NOMO-1 treated with DMSO at 0.1 percent for 48 hours (cell line): ENCODE measurements around the gene DDX19B.
"Not testable (repeated sequence)": the region's sequence is repeated elsewhere in the genome, so short reads cannot be mapped to it uniquely, and the experiment has no call there.

Experiments used
- DNase-seq: peaks from one replicate; lab custom pipeline; 2025; ENCODE audit not compliant: unreplicated experiment; lab: John Stamatoyannopoulos, UW

Gene DDX19B

DNA sequence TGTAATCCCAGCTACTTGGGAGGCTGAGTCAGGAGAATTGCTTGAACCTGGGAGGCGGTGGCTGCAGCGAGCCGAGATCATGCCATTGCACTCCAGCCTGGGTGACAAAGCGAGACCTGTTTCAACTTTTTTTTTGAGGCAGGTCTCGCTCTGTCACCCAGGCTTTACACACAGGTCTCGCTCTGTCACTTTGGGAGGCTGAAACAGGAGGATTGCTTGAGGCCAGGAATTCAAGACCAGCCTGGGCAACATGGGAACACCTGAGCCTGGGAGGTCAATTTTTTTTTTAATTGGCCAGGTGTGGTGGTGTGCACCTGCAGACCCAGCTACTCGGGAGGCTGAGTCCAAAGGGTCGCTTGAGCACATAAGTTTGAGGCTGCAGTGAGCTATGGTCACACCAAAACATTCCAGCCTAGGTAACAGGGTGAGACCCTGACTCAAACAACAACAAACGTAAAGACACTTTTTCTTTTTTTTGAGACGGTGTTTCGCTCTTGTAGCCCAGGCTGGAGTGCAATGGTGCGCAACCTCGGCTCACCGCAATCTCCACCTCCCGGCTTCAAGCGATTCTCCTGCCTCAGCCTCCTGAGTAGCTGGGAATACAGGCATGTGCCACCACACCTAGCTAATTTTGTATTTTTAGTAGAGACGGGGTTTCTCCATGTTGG is 11.5 kb upstream of the DDX19B start:
- DNase-seq, result peak; percentile 35

DNA sequence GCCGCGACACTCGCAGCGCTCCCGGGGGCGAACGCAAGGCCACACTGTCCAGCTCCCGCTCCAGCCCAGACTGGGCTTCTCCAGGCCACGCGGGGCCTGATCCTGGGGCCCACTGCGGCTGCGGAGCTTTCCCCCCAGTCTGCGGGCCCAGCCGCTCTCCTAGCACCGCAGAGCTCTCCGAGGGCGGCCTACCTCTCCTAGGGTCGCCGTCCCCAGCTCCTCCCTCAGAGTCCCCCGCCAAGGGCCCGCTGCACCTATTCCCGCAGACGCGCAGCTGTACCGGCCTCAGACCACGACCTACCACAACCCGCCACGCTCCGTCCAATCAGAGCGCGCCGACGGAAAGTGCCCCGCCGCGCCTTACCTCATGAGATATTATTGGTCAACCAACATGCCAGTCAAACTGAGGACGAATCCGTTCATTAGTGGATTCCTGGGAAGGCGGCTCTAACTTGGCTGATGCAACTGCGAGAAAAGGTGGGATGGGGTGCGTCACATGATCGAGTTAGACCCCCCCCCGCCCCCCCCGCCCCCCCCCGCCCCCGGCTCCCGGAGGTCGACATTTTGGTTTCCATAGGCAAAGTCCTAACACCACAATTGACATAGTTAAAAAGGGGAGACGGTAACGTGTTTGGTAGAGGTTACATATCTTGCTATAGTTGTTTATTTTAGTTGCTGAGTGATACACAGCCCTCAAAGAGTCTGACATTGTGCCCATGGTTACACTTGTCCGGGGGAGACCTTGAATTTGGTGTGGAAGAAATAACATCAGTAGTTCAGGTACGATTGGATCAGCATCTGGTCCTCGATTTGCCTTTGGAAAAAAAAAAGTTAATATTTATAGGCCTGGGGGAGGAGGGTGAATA is 9.5 kb upstream of the DDX19B start, which contains the start of gene AARS1:
Gene AARS1 (minus strand): TSS at position 278 of the 866 bp plus-strand sequence. CDS start 6,743 bp downstream, outside the sequence.
- DNase-seq, result peak; percentile 97

DNA sequence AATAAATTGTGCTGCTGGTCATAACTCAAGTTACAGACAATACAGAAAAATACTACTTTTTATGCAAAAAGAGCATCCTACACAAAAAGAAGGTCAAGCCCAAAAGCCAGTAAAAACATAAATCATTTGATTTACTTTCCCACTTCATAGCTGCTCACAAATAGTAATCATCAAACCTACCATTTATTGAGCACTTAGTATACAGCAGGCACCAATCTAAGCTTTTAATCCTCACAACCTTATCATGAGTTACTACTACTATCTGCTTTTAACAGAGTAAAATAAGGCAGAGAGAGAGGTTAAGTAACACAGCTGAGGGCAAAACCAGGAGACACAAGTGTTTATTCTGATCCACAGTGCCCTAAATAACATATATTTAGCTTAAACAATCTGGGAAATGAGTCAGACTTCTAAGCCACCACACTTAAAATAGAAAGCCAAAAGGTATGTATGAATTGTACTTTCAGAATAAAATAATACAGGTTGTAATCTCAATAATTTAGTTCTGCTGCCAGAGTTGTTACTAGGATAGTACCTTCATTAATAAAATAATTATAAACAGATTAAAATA is 8.0 kb upstream of the DDX19B start:
- no peak for DNase-seq

DNA sequence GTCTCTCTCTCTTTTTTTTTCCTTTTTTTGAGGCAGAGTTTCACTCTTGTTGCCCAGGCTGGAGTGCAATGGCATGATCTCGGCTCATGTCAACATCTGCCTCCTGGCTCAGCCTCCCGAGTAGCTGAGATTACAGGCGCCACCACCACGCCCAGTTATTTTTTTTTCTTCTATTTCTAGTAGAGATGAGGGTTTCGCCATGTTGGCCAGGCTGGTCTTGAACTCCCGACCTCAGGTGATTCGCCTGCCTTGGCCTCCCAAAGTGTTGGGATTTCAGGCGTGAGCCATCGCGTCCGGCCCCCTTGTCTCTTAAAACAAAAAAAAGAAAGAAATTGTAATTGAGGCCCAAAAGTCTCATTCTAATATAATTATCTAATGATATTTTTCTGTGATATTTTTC is 6.8 kb upstream of the DDX19B start:
- DNase-seq, result not testable (repeated sequence)

DNA sequence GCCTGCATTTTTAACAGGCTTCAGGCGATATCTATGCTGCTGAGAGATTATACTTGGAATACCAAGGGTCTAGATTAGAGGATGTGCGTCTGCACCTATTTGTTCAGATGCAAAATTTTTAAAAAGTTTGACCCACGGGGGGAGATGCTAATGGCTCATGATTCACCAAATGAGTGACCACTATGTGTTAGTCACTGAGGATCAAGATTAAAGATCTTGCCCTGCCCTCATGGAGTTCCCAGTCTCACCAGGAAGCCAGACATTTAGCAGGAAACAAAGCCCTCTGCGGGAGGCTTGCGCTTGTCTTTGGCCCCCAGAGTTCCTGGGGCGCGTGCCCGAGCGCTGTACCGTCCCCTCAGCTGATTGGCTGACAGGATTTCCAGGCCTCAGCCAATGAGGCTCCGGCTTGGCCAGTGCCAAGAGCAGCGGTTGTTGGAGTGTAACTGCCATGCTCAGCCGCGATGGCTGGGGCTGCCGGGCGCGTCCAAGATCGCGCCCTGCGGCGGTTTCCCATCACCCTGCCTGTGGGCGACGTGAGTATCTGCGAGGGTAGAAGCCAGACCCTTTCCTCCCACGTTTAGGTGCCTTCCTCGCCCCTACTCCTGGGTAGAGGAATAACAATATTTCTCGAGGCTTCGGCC is 4.5 kb upstream of the DDX19B start:
- DNase-seq, result no peak

DNA sequence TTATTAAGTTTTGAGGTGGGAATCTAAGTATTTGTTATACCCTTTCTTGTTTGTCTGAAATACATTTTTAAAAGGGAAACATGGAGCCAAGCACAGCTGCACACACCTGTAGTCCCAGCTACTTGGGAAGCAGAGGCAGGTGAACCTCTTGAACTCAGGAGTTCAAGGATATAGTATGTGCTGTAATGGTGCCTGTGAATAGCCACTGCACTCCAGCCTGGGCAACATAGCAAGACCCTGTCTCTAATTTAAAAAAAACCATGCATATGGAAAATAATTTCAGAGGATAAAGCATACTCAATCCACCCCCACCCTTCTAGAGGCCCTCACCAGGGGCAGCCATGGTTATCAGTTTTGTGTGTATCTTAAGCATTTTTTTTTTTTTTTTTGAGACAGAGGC is 3.4 kb upstream of the DDX19B start:
- no peak for DNase-seq

DNA sequence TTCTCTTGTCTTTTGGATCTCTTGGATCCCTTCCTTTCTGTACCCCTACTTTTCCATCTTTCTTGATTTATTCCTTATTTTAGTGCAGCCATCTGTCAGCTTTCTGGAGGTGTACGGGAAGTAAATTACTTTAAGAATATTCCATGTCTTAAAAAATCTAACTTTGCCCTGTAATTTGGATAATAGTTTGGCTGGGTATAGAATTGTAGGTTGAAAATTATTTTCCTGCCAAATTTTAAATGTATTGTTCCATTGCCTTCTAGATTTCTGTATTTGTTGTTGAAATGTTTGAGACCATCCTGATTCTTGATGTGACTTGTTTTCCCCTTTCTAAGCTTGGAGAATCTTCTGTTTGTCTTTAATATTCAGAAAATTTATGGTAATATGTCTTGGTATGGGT is 2.1 kb downstream of the DDX19B start:
- no peak for DNase-seq

DNA sequence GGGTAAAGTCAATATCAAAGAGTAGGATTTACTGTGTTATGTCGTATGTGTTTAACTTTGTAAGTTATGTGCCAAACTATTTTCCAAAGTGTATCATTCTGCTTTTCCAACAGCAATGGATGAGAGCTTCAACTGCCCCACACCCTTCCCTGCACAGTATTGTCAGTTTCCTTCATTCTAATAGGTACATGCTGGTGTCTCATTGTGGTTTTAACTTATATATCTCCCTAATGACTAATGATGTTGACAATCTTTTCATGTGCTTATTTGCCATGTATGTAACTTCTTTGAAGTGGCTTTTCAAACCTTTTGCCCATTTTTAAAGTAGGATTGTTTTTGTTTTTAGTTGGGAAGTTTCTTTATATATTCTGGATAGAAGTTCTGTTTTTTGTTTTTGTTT is 3.8 kb downstream of the DDX19B start:
- DNase-seq, result no peak

DNA sequence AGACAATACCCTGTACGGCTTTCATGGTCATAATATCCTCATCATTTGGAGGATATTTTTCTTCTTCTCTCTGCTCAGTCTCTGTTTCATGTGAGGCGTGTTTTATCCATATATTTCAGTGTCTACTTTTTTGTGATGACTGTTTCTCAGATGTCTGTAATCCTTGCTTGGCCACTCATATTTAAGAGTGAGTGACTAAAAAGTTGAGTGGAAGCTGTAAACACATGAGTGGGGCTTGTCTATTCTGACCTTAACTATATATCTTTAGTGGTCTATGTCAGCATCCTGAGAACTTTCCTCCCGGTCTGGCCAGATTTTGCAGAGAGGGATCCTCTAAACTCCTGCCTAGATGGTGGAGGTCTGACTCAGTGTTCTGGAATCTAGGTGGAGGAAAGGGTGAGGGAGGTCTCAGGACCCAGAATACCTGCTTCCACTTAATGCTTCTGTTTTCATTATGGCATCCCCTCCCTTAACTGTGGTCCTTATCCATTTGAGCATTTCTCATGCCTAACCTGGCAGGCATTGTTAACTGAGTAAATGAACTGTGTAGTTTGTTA is 6.0 kb downstream of the DDX19B start:
- DNase-seq, result no peak

DNA sequence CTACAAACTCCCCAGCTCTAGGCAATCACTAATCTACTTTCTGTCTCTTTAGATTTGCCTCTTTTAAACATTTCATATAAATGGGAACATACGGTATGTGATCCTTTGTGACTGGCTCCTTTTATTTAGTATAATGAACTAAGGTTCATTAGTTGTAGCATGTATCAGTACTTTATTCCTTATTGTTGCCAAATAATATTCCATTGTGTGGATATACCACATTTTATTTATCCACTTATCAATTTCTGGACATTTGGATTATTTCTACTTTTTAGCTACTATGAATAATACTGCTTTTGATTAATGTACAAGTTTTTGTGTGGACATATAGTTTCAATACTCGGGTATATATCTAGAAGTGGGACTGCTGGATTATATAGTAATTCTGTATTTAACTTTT is 7.9 kb downstream of the DDX19B start:
- no peak for DNase-seq

DNA sequence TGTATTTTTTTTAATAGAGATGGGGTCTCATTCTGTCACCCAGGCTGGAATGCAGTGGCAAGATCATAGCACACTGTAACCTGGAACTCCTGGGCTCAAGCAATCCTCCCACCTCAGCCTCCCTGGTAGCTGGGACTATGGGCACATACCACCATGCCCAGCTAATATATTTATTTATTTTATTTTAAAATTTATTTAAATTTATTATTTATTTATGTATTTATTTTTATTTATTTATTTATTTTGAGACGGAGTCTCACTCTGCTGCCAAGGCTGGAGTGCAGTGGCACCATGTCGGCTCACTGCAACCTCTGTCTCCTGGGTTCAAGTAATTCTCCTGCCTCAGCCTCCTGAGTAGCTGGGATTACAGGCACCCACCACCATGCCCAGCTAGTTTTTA is 8.7 kb downstream of the DDX19B start:
- DNase-seq, result not testable (repeated sequence)

DNA sequence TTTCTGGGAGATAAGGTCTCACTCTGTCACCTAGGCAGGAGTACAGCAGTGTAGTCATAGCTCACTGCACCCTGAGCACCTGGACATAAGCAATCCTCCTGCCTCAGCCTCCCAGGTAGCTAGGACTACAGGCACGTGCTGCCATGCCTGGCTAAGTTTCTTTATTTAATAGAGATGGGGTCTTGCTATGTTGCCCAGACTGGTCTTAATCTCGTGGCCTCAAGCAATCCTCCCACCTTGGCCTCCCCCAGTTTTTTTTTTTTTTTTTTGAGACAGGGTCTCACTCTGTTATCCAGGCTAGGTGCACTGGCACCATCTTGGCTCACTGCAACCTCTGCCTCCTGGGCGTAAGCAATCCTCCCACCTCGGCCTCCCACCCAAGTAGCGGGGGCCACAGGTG is 21.1 kb downstream of the DDX19B start:
- DNase-seq, result no peak

DNA sequence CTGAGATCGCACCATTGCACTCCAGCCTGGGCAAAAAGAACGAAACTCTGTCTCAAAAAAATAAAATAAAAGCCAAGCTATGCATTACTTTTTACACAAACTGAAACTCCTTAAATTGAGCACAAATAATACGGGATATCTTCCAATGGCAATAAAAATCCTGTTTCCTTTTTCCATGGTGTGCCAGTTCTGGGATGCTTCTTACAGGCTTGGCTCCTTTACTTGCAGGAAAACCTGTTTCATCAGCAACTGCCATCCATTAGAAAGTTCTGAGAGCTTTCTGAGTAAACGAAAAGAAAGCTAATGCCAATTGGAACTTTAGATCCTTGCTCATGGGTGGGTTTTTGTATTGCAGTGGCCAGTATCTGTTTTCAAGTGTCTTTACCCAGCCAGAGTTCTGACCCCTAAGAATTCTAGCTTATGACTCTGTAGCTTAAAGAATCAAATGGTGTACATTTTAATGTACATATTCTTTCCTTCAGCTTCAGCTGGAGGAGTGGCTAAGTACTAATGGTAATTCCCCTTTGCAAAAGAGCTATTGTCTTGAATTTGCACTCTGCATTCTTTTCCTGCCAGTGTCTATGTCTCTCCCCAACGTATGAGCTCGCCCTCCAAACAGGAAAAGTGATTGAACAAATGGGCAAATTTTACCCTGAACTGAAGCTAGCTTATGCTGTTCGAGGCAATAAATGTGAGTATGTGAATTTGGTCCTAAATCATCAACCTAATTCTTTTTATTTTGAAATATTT is 26.2 kb downstream of the DDX19B start:
- no peak for DNase-seq

DNA sequence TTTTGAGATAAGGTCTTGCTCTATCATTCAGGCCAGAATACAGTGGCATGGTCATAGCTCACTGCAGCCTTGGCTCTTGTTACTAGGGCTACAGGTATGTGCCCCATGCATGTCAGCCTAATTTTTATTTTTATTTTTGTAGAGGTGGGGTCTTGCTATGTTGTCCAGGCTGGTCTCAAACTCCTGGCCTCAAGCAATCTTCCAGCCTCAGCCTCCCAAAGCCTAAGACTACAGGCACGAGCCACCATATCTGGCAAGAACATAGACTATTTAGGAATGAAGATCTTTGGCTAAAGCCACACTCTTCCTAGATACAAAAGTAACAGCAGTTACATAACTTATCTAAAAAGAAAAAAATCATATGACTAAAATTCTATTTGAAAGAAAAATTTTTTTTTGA is 32.1 kb downstream of the DDX19B start:
- DNase-seq, result no peak

DNA sequence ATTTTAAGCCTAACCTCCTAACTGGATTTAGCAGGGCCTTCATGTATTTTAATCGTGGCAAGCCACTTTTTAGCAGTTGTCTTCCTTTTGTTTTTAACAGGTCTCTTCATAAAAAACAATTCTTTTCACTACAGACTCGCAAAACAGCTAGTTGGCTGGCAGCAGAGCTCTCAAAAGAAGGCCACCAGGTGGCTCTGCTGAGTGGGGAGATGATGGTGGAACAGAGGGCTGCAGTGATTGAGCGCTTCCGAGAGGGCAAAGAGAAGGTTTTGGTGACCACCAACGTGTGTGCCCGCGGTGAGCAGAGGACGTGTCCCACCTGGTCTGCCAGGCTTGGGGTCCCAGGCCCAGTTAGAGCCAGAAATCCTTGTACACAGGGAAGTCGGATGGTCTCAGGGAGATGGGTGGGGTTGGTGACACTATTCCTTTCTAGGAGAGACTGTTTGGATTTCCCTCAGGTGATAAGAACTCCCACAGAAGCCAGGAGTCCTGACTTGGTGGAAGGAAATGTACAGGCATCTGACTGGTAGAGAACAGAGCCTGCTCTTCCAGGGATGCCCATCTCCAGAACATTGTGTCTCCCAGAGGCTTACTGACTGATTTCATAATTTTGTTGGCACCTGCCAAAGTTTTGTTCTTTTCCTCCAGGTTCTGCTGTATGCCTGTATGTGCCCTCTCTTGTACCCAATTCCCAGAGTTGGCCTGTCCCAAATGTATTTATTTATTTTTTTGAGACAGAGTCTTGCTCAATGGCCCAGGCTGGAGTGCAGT is 32.8 kb downstream of the DDX19B start:
- no peak for DNase-seq

DNA sequence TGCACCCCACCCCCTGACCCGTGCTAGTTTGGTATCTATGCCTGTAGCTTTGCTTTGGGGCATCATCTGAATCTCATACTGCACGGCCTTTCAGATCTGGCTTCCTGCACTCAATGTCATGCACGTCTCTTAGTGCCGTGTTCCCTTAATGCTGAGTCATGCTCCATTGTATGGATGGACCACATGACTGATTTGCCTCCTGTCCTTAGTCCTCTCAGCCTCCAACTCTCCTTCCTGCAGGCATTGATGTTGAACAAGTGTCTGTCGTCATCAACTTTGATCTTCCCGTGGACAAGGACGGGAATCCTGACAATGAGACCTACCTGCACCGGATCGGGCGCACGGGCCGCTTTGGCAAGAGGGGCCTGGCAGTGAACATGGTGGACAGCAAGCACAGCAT is 33.7 kb downstream of the DDX19B start:
- DNase-seq, result not testable (repeated sequence)

DNA sequence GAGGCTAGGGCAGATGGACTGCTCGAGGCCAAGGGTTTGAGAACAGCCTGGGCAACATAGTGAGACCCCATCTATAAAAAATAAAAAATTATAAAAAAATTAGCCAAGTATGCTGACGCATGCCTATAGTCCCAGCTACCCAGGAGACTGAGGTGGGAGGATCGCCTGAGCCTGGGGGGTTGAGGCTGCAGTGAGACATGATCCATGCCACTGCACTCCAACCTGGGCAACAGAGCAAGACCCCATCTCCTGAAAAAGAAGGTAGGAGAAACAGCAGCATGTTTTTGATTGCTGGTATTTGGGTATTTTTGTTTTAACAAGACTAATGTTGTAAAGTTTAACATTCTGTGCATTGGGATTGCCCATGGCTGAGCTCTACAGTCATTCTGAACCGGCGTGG is 38.8 kb downstream of the DDX19B start:
- DNase-seq, result no peak

DNA sequence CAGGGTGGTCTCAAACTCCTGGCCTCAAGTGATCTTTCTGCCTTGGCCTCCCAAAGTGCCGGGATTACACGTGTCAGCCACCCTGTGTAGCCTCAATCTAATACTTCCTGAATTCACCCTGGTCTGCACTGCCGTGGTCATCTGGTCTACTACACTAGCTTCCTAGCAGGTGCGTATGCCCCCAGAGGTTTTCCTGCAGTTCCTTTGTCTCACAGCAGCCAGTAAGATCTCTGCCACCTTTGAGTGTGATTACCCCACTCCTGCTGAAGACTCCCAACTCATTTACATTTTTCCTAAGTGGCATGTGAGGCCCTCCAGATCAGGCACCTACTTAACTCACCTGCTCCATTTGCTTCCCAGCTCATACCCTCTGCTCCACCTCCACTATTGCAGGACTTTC is 42.6 kb downstream of the DDX19B start:
- DNase-seq, result no peak

DNA sequence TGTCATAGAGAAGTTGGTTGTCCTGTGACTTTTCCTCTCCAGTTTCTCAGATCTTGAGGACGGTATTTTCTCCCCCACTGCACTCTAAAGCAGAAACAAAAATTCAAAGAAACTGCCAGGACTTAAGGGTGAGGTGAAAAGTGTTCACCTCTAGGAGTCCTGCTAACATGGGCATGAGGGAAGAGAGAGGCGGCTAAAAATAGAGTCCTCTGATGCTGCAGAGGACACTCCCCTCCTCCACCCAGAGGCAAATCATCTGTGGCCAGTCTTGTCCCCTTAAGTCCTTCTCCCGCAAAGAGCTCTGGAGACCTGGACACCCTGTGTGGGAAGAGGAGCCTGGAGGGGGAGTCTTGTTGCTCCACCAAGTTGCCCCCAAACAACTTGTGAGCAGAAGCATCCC is 43.0 kb downstream of the DDX19B start:
- DNase-seq, result no peak

DNA sequence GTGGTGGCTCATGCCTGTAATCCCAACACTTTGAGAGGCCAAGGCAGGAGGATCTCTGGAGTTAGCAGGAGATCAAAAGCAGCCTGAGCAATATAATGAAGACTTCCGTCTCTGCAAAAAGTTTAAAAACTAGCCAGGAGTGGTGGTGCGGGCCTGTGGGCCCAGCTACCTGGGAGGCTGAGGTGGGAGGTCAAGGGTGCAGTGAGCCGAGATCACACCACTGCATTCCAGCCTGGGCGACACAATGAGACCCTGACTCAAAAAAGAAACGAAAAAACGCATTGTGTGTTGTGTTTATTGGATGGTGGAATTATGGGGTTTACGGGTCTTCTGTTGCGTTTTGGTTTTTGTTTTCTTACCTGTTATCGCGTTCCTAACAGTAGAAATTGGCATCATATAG is 46.9 kb downstream of the DDX19B start:
- DNase-seq, result no peak
